Coronary artery (tissue), 2 donors: ENCODE results near the gene AKR1D1.

Experiments
- DNase-seq: peaks from one replicate; pipeline ENCODE4 v3.0.0-alpha.2; 2017; ENCODE audit warnings: low spot score
- H3K27ac ChIP-seq, 2 donors: fragments of 200-600 bp; sonication (generic); one replicate each; pipeline ENCODE4 v1.5.1; 2016 to 2019
- H3K4me3 ChIP-seq: fragments of 200-600 bp; sonication (generic); 2 replicates; pipeline ENCODE4 v1.5.1; 2016; ENCODE audit warnings: mild to moderate bottlenecking, moderate library complexity
- CTCF ChIP-seq: fragments of 200-600 bp; sonication (generic); IDR thresholded peaks from one replicate; pipeline ENCODE4 v1.5.1; 2019; ENCODE audit warnings: antibody characterized with exemption

The AKR1D1 gene

GRCh38 chr7:138157702-138158101 is 81.4 kb downstream of the AKR1D1 start:
- Histone ChIP-seq H3K27ac (no peak overlapping the region), H3K4me3 (no peak overlapping the region)
- TF ChIP-seq CTCF: no peak
- DNase-seq: no peak

GRCh38 chr7:138158739-138159528 is 82.7 kb downstream of the AKR1D1 start:
- DNase-seq: no peak
- no peak overlapping the region for H3K4me3 ChIP-seq
- TF ChIP-seq CTCF: no peak
- H3K27ac ChIP-seq: no peak overlapping the region

GRCh38 chr7:138161600-138162081 is 85.4 kb downstream of the AKR1D1 start:
- no peak for TF ChIP-seq CTCF
- Histone ChIP-seq H3K27ac (no peak overlapping the region), H3K4me3 (no peak overlapping the region)
- no peak for DNase-seq

GRCh38 chr7:138162236-138162635 is 86.0 kb downstream of the AKR1D1 start:
- no peak for DNase-seq
- no peak overlapping the region for H3K27ac ChIP-seq
- H3K4me3 ChIP-seq: no peak overlapping the region
- no peak for TF ChIP-seq CTCF

- no peak overlapping the region for H3K27ac ChIP-seq
- no peak for TF ChIP-seq CTCF
- no peak for DNase-seq
- no peak overlapping the region for H3K4me3 ChIP-seq
These were observed 87.5 kb downstream of the AKR1D1 start for GRCh38 chr7:138163800-138164199.

GRCh38 chr7:138164804-138165203 is 88.5 kb downstream of the AKR1D1 start:
- no peak overlapping the region for H3K27ac ChIP-seq
- H3K4me3 ChIP-seq: no peak overlapping the region
- no peak for TF ChIP-seq CTCF
- no peak for DNase-seq

GRCh38 chr7:138166681-138167080 is 90.4 kb downstream of the AKR1D1 start:
- DNase-seq: no peak
- no peak overlapping the region for H3K27ac ChIP-seq
- no peak overlapping the region for H3K4me3 ChIP-seq
- TF ChIP-seq CTCF: no peak
